Kidney (tissue), 14 donors: ENCODE measurements around the gene EFHD1. TPM values are rescaled to one million over a fixed set of nuclear protein-coding genes. Genes with fewer than 3 reads are reported as not detected.

Experiments used
- DNase-seq, 5 donors: peaks; one replicate each; pipeline ENCODE4 v3.0.0-alpha.2; 2013 to 2020
- FAIRE-seq: peaks from 2 replicates; lab custom pipeline; 2012; peaks lifted over from hg19 to GRCh38; lab: Jason Lieb, UNC
- H3K27ac ChIP-seq, 2 donors: one replicate each; pipeline ENCODE4 v1.7.0; 2013; ENCODE audit warnings: low read depth in 2 of 2, low read length in 2 of 2, inconsistent platforms in 1 of 2
- H3K27me3 ChIP-seq: one replicate; pipeline ENCODE4 v1.7.1; 2013; ENCODE audit warnings: low read length, inconsistent platforms; ENCODE audit not compliant: control insufficient read depth, insufficient read depth
- H3K36me3 ChIP-seq, 3 donors: one replicate each; pipeline versions ENCODE4 v1.7.0 to v1.7.1; 2013; ENCODE audit warnings: low read length in 3 of 3, control low read depth in 1 of 3, inconsistent platforms in 1 of 3; ENCODE audit not compliant: insufficient read depth in 3 of 3, control insufficient read depth in 2 of 3
- H3K4me1 ChIP-seq, 3 donors: one replicate each; pipeline versions ENCODE4 v1.7.0 to v1.7.1; 2013; ENCODE audit warnings: low read length in 3 of 3, inconsistent platforms in 1 of 3, low read depth in 1 of 3; ENCODE audit not compliant: control insufficient read depth in 2 of 3, insufficient read depth in 2 of 3
- H3K4me3 ChIP-seq, 3 donors: one replicate each; pipeline versions ENCODE4 v1.7.0 to v1.8.1; 2013; ENCODE audit warnings: low read length in 3 of 3, control low read depth in 1 of 3, inconsistent platforms in 1 of 3
- H3K9ac ChIP-seq, 3 donors: one replicate each; pipeline versions ENCODE4 v1.7.0 to v1.7.1; 2013; ENCODE audit warnings: low read length in 3 of 3, control low read depth in 1 of 3, inconsistent platforms in 1 of 3
- H3K9me3 ChIP-seq, 3 donors: one replicate each; pipeline versions ENCODE4 v1.7.0 to v1.7.1; 2013; ENCODE audit warnings: low read length in 3 of 3, control low read depth in 1 of 3, inconsistent platforms in 1 of 3; ENCODE audit not compliant: control insufficient read depth in 2 of 3, insufficient read depth in 1 of 3
- intact Hi-C: fragments of 100-400 bp; cut with DNase I; formaldehyde crosslinking; loops from one replicate; pipeline ENCODE4 v1.11.1; 2022
- polyA plus RNA-seq: library from polyadenylated mRNA; stranded (reverse); fragments of 350-450 nt; fragmentation: Illumina TruSeq; extraction: RNeasy Lipid Tissue Mini Kit (QIAGEN cat#74804); gene quantifications from one replicate; pipeline ENCODE4 v1.2.3, GENCODE V29; 2014; ENCODE audit warnings: low read depth, low replicate concordance; ENCODE audit not compliant: insufficient read depth
- total RNA-seq: library from RNA; stranded (reverse); fragmentation: NEBNext Ultra II Directional; extraction: Animal tissue kit (Norgen Biotek cat#: 25700); gene quantifications from one replicate; pipeline ENCODE4 v1.2.1, GENCODE V29; 2021
- TF ChIP-seq, protein P1 (sequence below): IDR thresholded peaks from 3 replicates; pipeline ENCODE4 v1.5.1; 2012; ENCODE audit warnings: mild to moderate bottlenecking, moderate library complexity, borderline replicate concordance; ENCODE audit not compliant: insufficient read depth; ENCODE audit errors: extremely low read depth
- donor health status: control.
- donor health status: control.
- donor health status: control.
- donor health status: control.
- donor health status: control.
- donor health status: DM: yes; HTN: yes; CAD: no.
- donor health status: Normal renal cell carcinoma (clear cell type).

The EFHD1 gene
- total and polyA plus RNA-seq, 2 donors from 2014 or later = 129 to 280 TPM

DNA sequence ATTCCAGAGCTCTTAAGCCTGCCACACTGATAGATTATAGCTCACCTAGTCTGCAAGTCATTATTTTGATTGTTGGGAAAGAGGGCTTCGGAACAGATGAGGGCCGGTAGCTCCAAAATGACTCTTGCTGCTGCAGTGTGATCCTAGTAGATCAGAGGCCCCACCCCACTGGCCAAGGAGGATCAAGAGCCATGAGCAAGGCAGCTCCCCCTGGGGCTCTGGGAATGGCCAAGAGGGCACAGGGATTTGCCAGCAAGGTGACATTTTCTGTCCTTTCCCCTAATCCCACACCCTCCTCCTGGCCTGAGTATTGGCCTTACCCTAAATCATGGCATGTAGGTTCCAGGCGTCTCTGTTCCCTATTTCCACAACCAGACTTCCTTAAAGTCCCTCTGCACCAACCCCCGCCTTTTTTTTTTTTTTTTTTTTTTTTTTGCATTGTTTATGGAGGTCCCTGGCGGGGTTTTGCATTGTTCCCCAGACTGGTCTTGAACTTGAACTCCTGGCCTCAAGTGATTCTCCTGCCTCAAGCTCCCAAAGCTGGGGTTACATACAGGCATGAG is 46.4 kb upstream of the EFHD1 start:
- TF ChIP-seq, protein P1, sequence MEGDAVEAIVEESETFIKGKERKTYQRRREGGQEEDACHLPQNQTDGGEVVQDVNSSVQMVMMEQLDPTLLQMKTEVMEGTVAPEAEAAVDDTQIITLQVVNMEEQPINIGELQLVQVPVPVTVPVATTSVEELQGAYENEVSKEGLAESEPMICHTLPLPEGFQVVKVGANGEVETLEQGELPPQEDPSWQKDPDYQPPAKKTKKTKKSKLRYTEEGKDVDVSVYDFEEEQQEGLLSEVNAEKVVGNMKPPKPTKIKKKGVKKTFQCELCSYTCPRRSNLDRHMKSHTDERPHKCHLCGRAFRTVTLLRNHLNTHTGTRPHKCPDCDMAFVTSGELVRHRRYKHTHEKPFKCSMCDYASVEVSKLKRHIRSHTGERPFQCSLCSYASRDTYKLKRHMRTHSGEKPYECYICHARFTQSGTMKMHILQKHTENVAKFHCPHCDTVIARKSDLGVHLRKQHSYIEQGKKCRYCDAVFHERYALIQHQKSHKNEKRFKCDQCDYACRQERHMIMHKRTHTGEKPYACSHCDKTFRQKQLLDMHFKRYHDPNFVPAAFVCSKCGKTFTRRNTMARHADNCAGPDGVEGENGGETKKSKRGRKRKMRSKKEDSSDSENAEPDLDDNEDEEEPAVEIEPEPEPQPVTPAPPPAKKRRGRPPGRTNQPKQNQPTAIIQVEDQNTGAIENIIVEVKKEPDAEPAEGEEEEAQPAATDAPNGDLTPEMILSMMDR = no peak
- Histone ChIP-seq H3K4me3 (no peak overlapping the region), H3K9ac (no peak overlapping the region), H3K27ac (no peak overlapping the region), H3K4me1 (peaks cover 0 to 4% (median 3%) of the 10 kb centered on the region in 3 donors), H3K27me3 (no peaks in the 10 kb centered on the region), H3K36me3 (peaks cover 0 to 7% (median 1%) of the 10 kb centered on the region in 3 donors), H3K9me3 (no peaks in the 10 kb centered on the region)
- DNase-seq (no peak), FAIRE-seq (no peak)
- intact Hi-C loops = no loop called here

DNA sequence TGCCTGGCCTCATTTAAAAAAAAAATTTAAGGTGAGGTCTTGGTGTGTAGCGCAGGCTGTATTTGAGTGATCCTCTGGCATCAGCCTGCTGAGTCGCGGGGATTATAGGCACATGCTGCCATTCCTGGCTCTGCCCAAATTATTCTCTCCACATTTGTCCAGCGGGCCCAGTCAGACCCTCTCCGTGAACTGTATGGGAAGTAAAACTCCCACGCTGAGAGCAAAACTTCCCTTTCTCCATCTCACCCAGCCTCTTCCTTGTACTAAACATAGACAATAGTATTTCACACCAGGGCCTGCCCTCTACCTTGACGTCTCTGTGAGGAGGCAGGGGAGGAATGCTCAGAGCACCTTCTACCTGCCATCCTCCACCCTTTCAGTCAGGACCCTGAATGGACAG is 45.9 kb upstream of the EFHD1 start:
- H3K9me3 ChIP-seq = no peaks in the 10 kb centered on the region
- TF ChIP-seq, protein P1 = no peak
- DNase-seq (no peak), FAIRE-seq (no peak)
- no peak overlapping the region for H3K27ac ChIP-seq
- H3K36me3 ChIP-seq = peaks cover 0 to 5% (median 0%) of the 10 kb centered on the region in 3 donors
- intact Hi-C loops = no loop called here
- no peak overlapping the region for H3K4me3 ChIP-seq
- no peak overlapping the region for H3K9ac ChIP-seq
- peaks cover 0 to 4% (median 3%) of the 10 kb centered on the region in 3 donors for H3K4me1 ChIP-seq
- H3K27me3 ChIP-seq = no peaks in the 10 kb centered on the region

DNA sequence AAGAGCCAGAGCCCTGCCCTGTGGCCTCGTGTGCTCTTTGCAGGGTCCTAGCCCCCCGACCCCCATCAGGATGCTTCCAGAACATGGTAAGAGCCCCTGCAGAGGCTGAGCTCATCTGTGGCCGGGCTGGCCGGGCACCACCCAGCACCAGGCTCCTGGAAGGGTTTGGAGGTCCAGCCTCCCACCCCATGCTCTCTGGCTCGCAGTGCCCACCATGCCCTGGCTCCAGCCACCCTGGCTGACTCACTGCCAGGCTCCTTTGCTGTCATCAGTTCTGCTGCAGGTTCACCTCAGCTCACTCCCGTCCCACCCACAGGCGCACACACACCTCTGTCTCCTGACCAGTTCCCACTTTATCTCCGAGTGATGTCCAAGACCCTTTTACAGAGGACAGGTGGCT is 45.4 kb upstream of the EFHD1 start:
- DNase-seq (no peak), FAIRE-seq (no peak)
- intact Hi-C loops = no loop called here
- no peaks in the 10 kb centered on the region for H3K9me3 ChIP-seq
- H3K4me3 ChIP-seq = no peak overlapping the region
- H3K4me1 ChIP-seq = peaks cover 0 to 6% (median 4%) of the 10 kb centered on the region in 3 donors
- no peaks in the 10 kb centered on the region for H3K27me3 ChIP-seq
- TF ChIP-seq, protein P1 = no peak
- no peaks in the 10 kb centered on the region for H3K36me3 ChIP-seq
- H3K27ac ChIP-seq = no peak overlapping the region
- no peak overlapping the region for H3K9ac ChIP-seq
